Activated T-cell treated with anti-CD3 and anti-CD28 coated beads, Interleukin-2, amount 50 U/mL, for 72 hours (primary cell): ENCODE measurements around the gene PPIC. TPM values are rescaled to one million over a fixed set of nuclear protein-coding genes. Genes with fewer than 3 reads are reported as not detected.

Experiments used
- ATAC-seq, 2 donors: fragments of 150-1000 bp; cut with Tn5 transposase; replicated peaks in 1 of 2; 2 replicates each; pipeline ENCODE4 v1.10.0; 2021; ENCODE audit warnings: moderate library complexity in 2 of 2, mild to moderate bottlenecking in 1 of 2
- DNase-seq, 2 donors: peaks; one replicate each; pipeline ENCODE4 v3.0.0; 2021 to 2022; ENCODE audit warnings: mixed read lengths in 1 of 2
- H3K27ac Mint-ChIP-seq: one replicate; pipeline ENCODE4 v1.8.0; 2022; ENCODE audit warnings: mild to moderate bottlenecking, moderate library complexity, mixed read lengths
- H3K27me3 Mint-ChIP-seq: one replicate; pipeline ENCODE4 v1.8.0; 2022; ENCODE audit warnings: low read depth, mixed read lengths
- H3K36me3 Mint-ChIP-seq, 2 donors: one replicate each; pipeline ENCODE4 v1.8.0; 2022; ENCODE audit warnings: mixed read lengths in 2 of 2, mild to moderate bottlenecking in 1 of 2; ENCODE audit not compliant: insufficient read depth in 2 of 2
- H3K4me1 Mint-ChIP-seq: one replicate; pipeline ENCODE4 v1.8.0; 2022; ENCODE audit warnings: low read depth, mixed read lengths
- H3K4me3 Mint-ChIP-seq, 2 donors: one replicate each; pipeline ENCODE4 v1.8.0; 2022; ENCODE audit warnings: mild to moderate bottlenecking in 2 of 2, mixed read lengths in 2 of 2, moderate library complexity in 2 of 2
- H3K9me3 Mint-ChIP-seq, 2 donors: one replicate each; pipeline ENCODE4 v1.8.0; 2022; ENCODE audit warnings: mixed read lengths in 2 of 2
- total RNA-seq, 2 donors: library from RNA; stranded (reverse); gene quantifications; one replicate each; pipeline ENCODE4 v1.2.3, GENCODE V29; 2022

The PPIC gene
- total RNA-seq, 2 donors from 2014 or later, result not detected

- H3K27ac Mint-ChIP-seq, result no peak overlapping the region
- no peaks in the 10 kb centered on the region for H3K36me3 Mint-ChIP-seq
- no peak overlapping the region for H3K4me3 Mint-ChIP-seq
- H3K9me3 Mint-ChIP-seq, result no peaks in the 10 kb centered on the region
- no peak for ATAC-seq
- DNase-seq, result no peak
- peaks cover 31% of the 10 kb centered on the region for H3K27me3 Mint-ChIP-seq
- H3K4me1 Mint-ChIP-seq, result no peaks in the 10 kb centered on the region
These were observed 8.5 kb upstream of the PPIC start for GRCh38 chr5:123044926-123045617.

GRCh38 chr5:123039673-123040072, 3.1 kb upstream of the PPIC start:
- Mint-ChIP-seq H3K36me3 (no peaks in the 10 kb centered on the region), H3K27ac (no peak overlapping the region), H3K9me3 (no peaks in the 10 kb centered on the region), H3K27me3 (peaks cover 65% of the 10 kb centered on the region), H3K4me3 (no peak overlapping the region), H3K4me1 (peaks cover 12% of the 10 kb centered on the region)
- DNase-seq (no peak), ATAC-seq (no peak)

GRCh38 chr5:123037104-123037418, 536 bp upstream of the PPIC start:
- Mint-ChIP-seq H3K27me3 (peaks cover 70% of the 10 kb centered on the region), H3K36me3 (no peaks in the 10 kb centered on the region)
- peak in 1 of 2 donors; percentile 1 for DNase-seq

GRCh38 chr5:123035918-123036390, 571 bp downstream of the PPIC start:
- Mint-ChIP-seq H3K27ac (no peak overlapping the region), H3K27me3 (peaks cover 70% of the 10 kb centered on the region), H3K9me3 (no peaks in the 10 kb centered on the region), H3K36me3 (no peaks in the 10 kb centered on the region), H3K4me3 (peak overlapping the region; percentile 77 to 79), H3K4me1 (peaks cover 12% of the 10 kb centered on the region)
- DNase-seq, result peak in 1 of 2 donors; percentile 3
- peak; percentile 25 to 32 for ATAC-seq

More at GRCh38 chr5:123037104-123037418, 536 bp upstream of the PPIC start:
- no peaks in the 10 kb centered on the region for H3K9me3 Mint-ChIP-seq
- peaks cover 12% of the 10 kb centered on the region for H3K4me1 Mint-ChIP-seq
- no peak overlapping the region for H3K27ac Mint-ChIP-seq
- peak overlapping the region; percentile 63 to 68 for H3K4me3 Mint-ChIP-seq
- ATAC-seq, result no peak

GRCh38 chr5:123035360-123035917, 1.1 kb downstream of the PPIC start:
- no peaks in the 10 kb centered on the region for H3K9me3 Mint-ChIP-seq
- H3K4me3 Mint-ChIP-seq, result peak overlapping the region; percentile 77 to 79
- peaks cover 12% of the 10 kb centered on the region for H3K4me1 Mint-ChIP-seq
- no peak overlapping the region for H3K27ac Mint-ChIP-seq
- ATAC-seq, result peak; percentile 32
- peak in 1 of 2 donors; percentile 4 for DNase-seq
- peaks cover 70% of the 10 kb centered on the region for H3K27me3 Mint-ChIP-seq
- H3K36me3 Mint-ChIP-seq, result no peaks in the 10 kb centered on the region

GRCh38 chr5:123033157-123033671, 3.3 kb downstream of the PPIC start:
- DNase-seq (no peak), ATAC-seq (no peak)
- Mint-ChIP-seq H3K4me3 (no peak overlapping the region), H3K9me3 (no peaks in the 10 kb centered on the region), H3K27me3 (peaks cover 65% of the 10 kb centered on the region), H3K27ac (no peak overlapping the region), H3K36me3 (no peaks in the 10 kb centered on the region), H3K4me1 (peaks cover 12% of the 10 kb centered on the region)

- DNase-seq, result no peak
These were observed 8.3 kb downstream of the PPIC start for GRCh38 chr5:123028222-123028621.

GRCh38 chr5:123014689-123015088, 21.8 kb downstream of the PPIC start:
- Mint-ChIP-seq H3K4me3 (no peak overlapping the region), H3K4me1 (no peaks in the 10 kb centered on the region), H3K27ac (no peak overlapping the region), H3K9me3 (no peaks in the 10 kb centered on the region), H3K27me3 (no peaks in the 10 kb centered on the region), H3K36me3 (no peaks in the 10 kb centered on the region)
- ATAC-seq, result no peak
- no peak for DNase-seq

More at GRCh38 chr5:123028222-123028621, 8.3 kb downstream of the PPIC start:
- H3K9me3 Mint-ChIP-seq, result peaks cover 0 to 1% of the 10 kb centered on the region in 2 donors
- no peaks in the 10 kb centered on the region for H3K36me3 Mint-ChIP-seq
- no peak for ATAC-seq
- no peak overlapping the region for H3K27ac Mint-ChIP-seq
- H3K27me3 Mint-ChIP-seq, result peaks cover 26% of the 10 kb centered on the region
- no peak overlapping the region for H3K4me3 Mint-ChIP-seq
- H3K4me1 Mint-ChIP-seq, result no peaks in the 10 kb centered on the region

- Mint-ChIP-seq H3K36me3 (no peaks in the 10 kb centered on the region), H3K9me3 (no peaks in the 10 kb centered on the region), H3K4me1 (no peaks in the 10 kb centered on the region), H3K4me3 (no peak overlapping the region), H3K27ac (no peak overlapping the region), H3K27me3 (no peaks in the 10 kb centered on the region)
- ATAC-seq, result no peak
- no peak for DNase-seq
These were observed 24.2 kb downstream of the PPIC start for GRCh38 chr5:123012321-123012720.

GRCh38 chr5:123007754-123008153, 28.8 kb downstream of the PPIC start:
- H3K27me3 Mint-ChIP-seq, result no peaks in the 10 kb centered on the region
- DNase-seq (no peak), ATAC-seq (no peak)
- H3K27ac Mint-ChIP-seq, result no peak overlapping the region
- H3K36me3 Mint-ChIP-seq, result no peaks in the 10 kb centered on the region
- no peaks in the 10 kb centered on the region for H3K9me3 Mint-ChIP-seq
- no peak overlapping the region for H3K4me3 Mint-ChIP-seq
- no peaks in the 10 kb centered on the region for H3K4me1 Mint-ChIP-seq

- ATAC-seq, result no peak
- Mint-ChIP-seq H3K36me3 (no peaks in the 10 kb centered on the region), H3K9me3 (no peaks in the 10 kb centered on the region)
These were observed 29.3 kb downstream of the PPIC start for GRCh38 chr5:123007182-123007581.

GRCh38 chr5:123001808-123002207, 34.7 kb downstream of the PPIC start:
- ATAC-seq (no peak), DNase-seq (no peak)
- no peak overlapping the region for H3K4me3 Mint-ChIP-seq
- H3K36me3 Mint-ChIP-seq, result no peaks in the 10 kb centered on the region
- no peaks in the 10 kb centered on the region for H3K9me3 Mint-ChIP-seq
- no peaks in the 10 kb centered on the region for H3K27me3 Mint-ChIP-seq
- no peak overlapping the region for H3K27ac Mint-ChIP-seq
- no peaks in the 10 kb centered on the region for H3K4me1 Mint-ChIP-seq

More at GRCh38 chr5:123007182-123007581, 29.3 kb downstream of the PPIC start:
- Mint-ChIP-seq H3K4me3 (no peak overlapping the region), H3K27ac (no peak overlapping the region), H3K4me1 (no peaks in the 10 kb centered on the region), H3K27me3 (no peaks in the 10 kb centered on the region)
- DNase-seq, result no peak

GRCh38 chr5:123000731-123001130, 35.8 kb downstream of the PPIC start:
- Mint-ChIP-seq H3K27me3 (no peaks in the 10 kb centered on the region), H3K9me3 (no peaks in the 10 kb centered on the region), H3K4me3 (no peak overlapping the region), H3K36me3 (no peaks in the 10 kb centered on the region), H3K4me1 (no peaks in the 10 kb centered on the region), H3K27ac (no peak overlapping the region)
- DNase-seq (no peak), ATAC-seq (no peak)
